K562 (cell line): ENCODE results near the gene KIRREL1. TPM values are rescaled to one million over a fixed set of nuclear protein-coding genes. Genes with fewer than 3 reads are reported as not detected.

Experiments used
- ATAC-seq: fragments of 200-7000 bp; cut with Tn5 transposase; 3 replicates; pipeline ENCODE4 v1.9.1; 2020; ENCODE audit warnings: moderate library complexity
- BruUV-seq: library from RNA; stranded (reverse); fragments of 400-500 nt; replicated peaks from 2 replicates; lab custom pipeline; 2021; lab: Mats Ljungman, UMichigan
- CTCF ChIA-PET: fragments of 300-600 bp; formaldehyde crosslinking; extraction: SDS; loops from one replicate; lab custom pipeline; 2021; ENCODE audit warnings: low intra/inter-chr PET ratio; lab: Yijun Ruan, JAX
- POLR2A ChIA-PET: fragments of 300-600, 350-650 bp; sonication (Branson Sonifier 250); formaldehyde crosslinking; extraction: SDS; loops from one replicate; lab custom pipeline; 2021; ENCODE audit warnings: antibody characterized with exemption, inconsistent platforms; lab: Yijun Ruan, JAX
- DNase-seq, 4 experiments: peaks; one replicate each; pipeline versions ENCODE4 v3.0.0 to v3.0.0-alpha.2; 2011 to 2018; ENCODE audit warnings: low spot score in 3 of 4, mixed read lengths in 3 of 4; ENCODE audit errors: extremely low read depth in 1 of 4
- FAIRE-seq: peaks from 2 replicates; lab custom pipeline; 2011; peaks lifted over from hg19 to GRCh38; lab: Jason Lieb, UNC
- H2AFZ ChIP-seq: 2 replicates; pipeline ENCODE4 v1.6.0; 2011; ENCODE audit warnings: low read depth, low read length, control low read depth, inconsistent platforms
- H3K27ac ChIP-seq: fragments of 200-600 bp; 3 replicates; pipeline ENCODE4 v1.8.0; 2011; ENCODE audit warnings: low read depth, mild to moderate bottlenecking, control low read depth, inconsistent platforms, low read length, moderate library complexity, mixed read lengths; ENCODE audit errors: extremely low read depth
- H3K27me3 ChIP-seq, 2 experiments: fragments of 300-600 bp in 1 of 2; 2 replicates in 1 of 2; 3 replicates in 1 of 2; pipeline versions ENCODE4 v1.6.0 to v1.8.0; 2011; ENCODE audit warnings: inconsistent platforms in 2 of 2, low read length in 2 of 2, mild to moderate bottlenecking in 1 of 2, mixed read lengths in 1 of 2, moderate library complexity in 1 of 2; ENCODE audit not compliant: control insufficient read depth in 2 of 2, insufficient read depth in 2 of 2
- H3K36me3 ChIP-seq: fragments of 300-600 bp; 3 replicates; pipeline ENCODE4 v1.8.0; 2011; ENCODE audit warnings: mild to moderate bottlenecking, low read length, inconsistent platforms; ENCODE audit not compliant: control insufficient read depth, insufficient read depth
- H3K4me1 ChIP-seq, 2 experiments: fragments of 200-600 bp in 1 of 2; replicated peaks in 1 of 2; 2 replicates in 1 of 2; 3 replicates in 1 of 2; pipeline versions ENCODE4 v1.5.1 to v1.8.0; 2011; ENCODE audit warnings: inconsistent platforms in 2 of 2, low read length in 2 of 2, mild to moderate bottlenecking in 1 of 2, mixed read lengths in 1 of 2, moderate library complexity in 1 of 2; ENCODE audit not compliant: control insufficient read depth in 2 of 2, insufficient read depth in 2 of 2
- H3K4me2 ChIP-seq: 2 replicates; pipeline ENCODE4 v1.6.1; 2011; ENCODE audit warnings: low read length, control low read depth, inconsistent platforms, mixed read lengths; ENCODE audit not compliant: insufficient read depth
- H3K4me3 ChIP-seq: fragments of 200-600 bp; sonication (generic), shearing (Covaris generic); 2 replicates; pipeline ENCODE4 v1.5.1; 2016; ENCODE audit warnings: control low read depth, inconsistent platforms
- H3K79me2 ChIP-seq: fragments of 200-600 bp; 3 replicates; pipeline ENCODE4 v1.8.0; 2011; ENCODE audit warnings: low read length, inconsistent platforms; ENCODE audit not compliant: control insufficient read depth, insufficient read depth
- H3K9ac ChIP-seq, 2 experiments: 2 replicates each; pipeline versions ENCODE4 v1.6.0 to v1.6.1; 2011; ENCODE audit warnings: low read depth in 2 of 2, low read length in 2 of 2, control low read depth in 1 of 2, inconsistent platforms in 1 of 2, mild to moderate bottlenecking in 1 of 2, mixed read lengths in 1 of 2; ENCODE audit not compliant: insufficient read depth in 1 of 2
- H3K9me1 ChIP-seq: one replicate; pipeline ENCODE4 v1.6.0; 2011; ENCODE audit warnings: inconsistent platforms, mild to moderate bottlenecking, low read length, moderate library complexity; ENCODE audit not compliant: control insufficient read depth, insufficient read depth
- H3K9me3 ChIP-seq: replicated peaks from 2 replicates; pipeline ENCODE4 v1.5.1; 2011; ENCODE audit warnings: low read depth, low read length, inconsistent platforms; ENCODE audit not compliant: control insufficient read depth, insufficient read depth
- H4K20me1 ChIP-seq: replicated peaks from 2 replicates; pipeline ENCODE4 v1.6.1; 2011; ENCODE audit warnings: low read length, inconsistent platforms, mixed read lengths; ENCODE audit not compliant: control insufficient read depth, insufficient read depth
- BRD4 ChIP-seq: fragments of 200-600 bp; sonication (generic); IDR thresholded peaks from 2 replicates; pipeline ENCODE4 v1.6.1; 2017; ENCODE audit warnings: inconsistent platforms
- CREBBP ChIP-seq: IDR thresholded peaks from one replicate; pipeline ENCODE4 v1.6.1; 2012; ENCODE audit warnings: low read depth, mild to moderate bottlenecking, control low read depth, inconsistent platforms, low read length
- CTBP1 ChIP-seq: fragments of 450-650 bp; IDR thresholded peaks from 2 replicates; pipeline ENCODE4 v1.6.1; 2016; ENCODE audit warnings: borderline replicate concordance
- DEAF1 ChIP-seq: fragments of 450-650 bp; formaldehyde crosslinking; IDR thresholded peaks from 2 replicates; pipeline ENCODE4 v1.4.0; 2020; ENCODE audit warnings: mild to moderate bottlenecking, moderate library complexity
- ETS2 ChIP-seq: IDR thresholded peaks from 2 replicates; pipeline ENCODE4 v1.6.1; 2016; ENCODE audit warnings: borderline replicate concordance, missing genetic modification characterization, mild to moderate bottlenecking, moderate library complexity, missing compliant biosample characterization; ENCODE audit not compliant: poor library complexity, severe bottlenecking
- FOS ChIP-seq: IDR thresholded peaks from 3 replicates; pipeline ENCODE4 v1.6.1; 2011; ENCODE audit not compliant: insufficient read length; ENCODE audit errors: extremely low read depth
- MBD2 ChIP-seq: sonication (generic); IDR thresholded peaks from 2 replicates; pipeline ENCODE4 v1.6.1; 2016; ENCODE audit warnings: low read depth, borderline replicate concordance
- POLR2A ChIP-seq: fragments of 450-650 bp; conservative IDR thresholded peaks from 2 replicates; pipeline ENCODE4 v1.6.1; 2016
- SMAD3 ChIP-seq: fragments of 450-650 bp; formaldehyde crosslinking; conservative IDR thresholded peaks from 2 replicates; pipeline ENCODE4 v1.4.0; 2020; ENCODE audit warnings: mild to moderate bottlenecking
- SMARCE1 ChIP-seq: fragments of 450-650 bp; IDR thresholded peaks from 2 replicates; pipeline ENCODE4 v1.7.1; 2016; ENCODE audit warnings: mild to moderate bottlenecking
- TAF1 ChIP-seq: IDR thresholded peaks from 2 replicates; pipeline ENCODE4 v1.6.1; 2011; ENCODE audit warnings: mild to moderate bottlenecking, low read length, moderate library complexity; ENCODE audit not compliant: insufficient read depth, control insufficient read depth, severe bottlenecking; ENCODE audit errors: extremely low read depth
- ZC3H4 ChIP-seq: sonication (generic); formaldehyde crosslinking; IDR thresholded peaks from 2 replicates; pipeline ENCODE4 v1.9.0; 2021; ENCODE audit warnings: missing genetic modification reagents, borderline replicate concordance
- ZFP1 ChIP-seq: fragments of 450-650 bp; formaldehyde crosslinking; IDR thresholded peaks from 2 replicates; pipeline ENCODE4 v1.4.0; 2020; ENCODE audit warnings: mild to moderate bottlenecking, mixed read lengths
- ZNF133 ChIP-seq: fragments of 250-450 bp; sonication (Bioruptor Pico); IDR thresholded peaks from 2 replicates; pipeline ENCODE4 v1.4.0; 2020; ENCODE audit warnings: mild to moderate bottlenecking
- ZNF311 ChIP-seq: fragments of 250-450 bp; sonication (Bioruptor Pico); IDR thresholded peaks from 2 replicates; pipeline ENCODE4 v1.4.0; 2020; ENCODE audit warnings: mild to moderate bottlenecking, moderate library complexity
- ZNF780A ChIP-seq: fragments of 250-450 bp; sonication (Bioruptor Pico); IDR thresholded peaks from 2 replicates; pipeline ENCODE4 v1.5.0; 2021; ENCODE audit warnings: mild to moderate bottlenecking
- WGBS: fragments of 100-300 bp; shearing (Covaris generic); methylation state at CpG from one replicate; pipeline ENCODE4 v1.1.6; 2016; ENCODE audit warnings: low coverage, mixed read lengths; ENCODE audit not compliant: insufficient coverage; ENCODE audit errors: missing lambda C conversion rate; 5-methylcytosine and 5-hydroxymethylcytosine counted together
- in situ Hi-C: fragments of 300-500 bp; cut with MboI; formaldehyde crosslinking; loops from 4 replicates; pipeline ENCODE4 v1.15.0; 2018; ENCODE audit warnings: inconsistent platforms, mixed read lengths
- intact Hi-C: fragments of 100-400 bp; cut with micrococcal nuclease; formaldehyde crosslinking; loops from 2 replicates; pipeline ENCODE4 v1.14.2; 2022
- polyA plus RNA-seq, 8 experiments: library from polyadenylated mRNA; depleted of rRNA in 4 of 8; stranded (reverse) in 5 of 8; unstranded in 3 of 8; fragments of >200 nt; fragmentation: Nextera tagmentation in 2 of 8; fragmentation: Illumina TruSeq in 1 of 8; extraction: Ambion mirVana in 2 of 8; extraction: Trizol in 1 of 8; gene quantifications; 2 replicates each; pipeline versions ENCODE4 v1.2.1 to v1.2.3, GENCODE V29; 2011 to 2014; ENCODE audit warnings: inconsistent platforms in 1 of 8, missing spikeins in 1 of 8
- total RNA-seq, 7 experiments: library from RNA; depleted of rRNA in 6 of 7; stranded (reverse); fragments of >200 nt in 6 of 7; fragmentation: Illumina TruSeq in 2 of 7; extraction: Trizol in 2 of 7; gene quantifications; 2 replicates each; pipeline versions ENCODE4 v1.2.1 to v1.2.3, GENCODE V29; 2011 to 2021; ENCODE audit warnings: low replicate concordance in 1 of 7
- TF ChIP-seq, protein P1 (sequence below): fragments of 450-650 bp; IDR thresholded peaks from 2 replicates; pipeline ENCODE4 v1.6.1; 2017; ENCODE audit warnings: antibody characterized with exemption, mild to moderate bottlenecking

The KIRREL1 gene
- total and polyA plus RNA-seq, 9 of the 15 experiments (the other 6 are each of a cell fraction or from before 2014, with no cell fraction given): under 0.01 to 0.22 (median 0.03) TPM; not detected in 3

GRCh38 chr1:158146165-158146564 is 152.7 kb downstream of the KIRREL1 start:
- Histone ChIP-seq H3K4me2 (peak overlapping the region; percentile 60), H2AFZ (peak overlapping the region; percentile 35), H3K9me1 (peaks cover 3% of the 10 kb centered on the region), H3K79me2 (no peaks in the 10 kb centered on the region), H3K27me3 (no peaks in the 10 kb centered on the region), H3K4me3 (no peak overlapping the region), H3K9me3 (no peaks in the 10 kb centered on the region), H3K4me1 (peaks cover 11 to 17% of the 10 kb centered on the region in 2 experiments; a peak in 4 of 5 replicates), H3K36me3 (no peaks in the 10 kb centered on the region), H3K27ac (peak overlapping the region; percentile 51; the same call in 1 of the 3 replicates), H3K9ac (no peak overlapping the region; a peak in 1 of 4 replicates), H4K20me1 (no peaks in the 10 kb centered on the region)
- no TSS peak for BruUV-seq
- FAIRE-seq (peak; percentile 77), DNase-seq (peak in 2 of 4 experiments; percentile 28 to 44), ATAC-seq (peak; percentile 29; the same call in 1 of the 3 replicates)
- ChIA-PET CTCF (no interaction called here), POLR2A (no interaction called here)
- in situ Hi-C loops (no loop called here), intact Hi-C loops (no loop called here)
- 1% methylated on average over 6 of the region's 6 CpGs for WGBS
- TF ChIP-seq ZC3H4 (no peak), ZFP1 (no peak), SMARCE1 (peak; percentile 42; the same call in 1 of the 2 replicates), ZNF780A (CRISPR knock-in tag) (no peak), CREBBP (no peak), ZNF133 (CRISPR knock-in tag) (no peak), FOS (peak; percentile 17), DEAF1 (CRISPR knock-in tag) (no peak), TAF1 (no peak), ZNF311 (CRISPR knock-in tag) (no peak), CTBP1 (0 out of 2 replicates have a peak, but pooled peaks have one; percentile 15), SMAD3 (no peak), ETS2 (no peak), BRD4 (no peak), POLR2A (no peak), MBD2 (no peak)
- TF ChIP-seq, protein P1, sequence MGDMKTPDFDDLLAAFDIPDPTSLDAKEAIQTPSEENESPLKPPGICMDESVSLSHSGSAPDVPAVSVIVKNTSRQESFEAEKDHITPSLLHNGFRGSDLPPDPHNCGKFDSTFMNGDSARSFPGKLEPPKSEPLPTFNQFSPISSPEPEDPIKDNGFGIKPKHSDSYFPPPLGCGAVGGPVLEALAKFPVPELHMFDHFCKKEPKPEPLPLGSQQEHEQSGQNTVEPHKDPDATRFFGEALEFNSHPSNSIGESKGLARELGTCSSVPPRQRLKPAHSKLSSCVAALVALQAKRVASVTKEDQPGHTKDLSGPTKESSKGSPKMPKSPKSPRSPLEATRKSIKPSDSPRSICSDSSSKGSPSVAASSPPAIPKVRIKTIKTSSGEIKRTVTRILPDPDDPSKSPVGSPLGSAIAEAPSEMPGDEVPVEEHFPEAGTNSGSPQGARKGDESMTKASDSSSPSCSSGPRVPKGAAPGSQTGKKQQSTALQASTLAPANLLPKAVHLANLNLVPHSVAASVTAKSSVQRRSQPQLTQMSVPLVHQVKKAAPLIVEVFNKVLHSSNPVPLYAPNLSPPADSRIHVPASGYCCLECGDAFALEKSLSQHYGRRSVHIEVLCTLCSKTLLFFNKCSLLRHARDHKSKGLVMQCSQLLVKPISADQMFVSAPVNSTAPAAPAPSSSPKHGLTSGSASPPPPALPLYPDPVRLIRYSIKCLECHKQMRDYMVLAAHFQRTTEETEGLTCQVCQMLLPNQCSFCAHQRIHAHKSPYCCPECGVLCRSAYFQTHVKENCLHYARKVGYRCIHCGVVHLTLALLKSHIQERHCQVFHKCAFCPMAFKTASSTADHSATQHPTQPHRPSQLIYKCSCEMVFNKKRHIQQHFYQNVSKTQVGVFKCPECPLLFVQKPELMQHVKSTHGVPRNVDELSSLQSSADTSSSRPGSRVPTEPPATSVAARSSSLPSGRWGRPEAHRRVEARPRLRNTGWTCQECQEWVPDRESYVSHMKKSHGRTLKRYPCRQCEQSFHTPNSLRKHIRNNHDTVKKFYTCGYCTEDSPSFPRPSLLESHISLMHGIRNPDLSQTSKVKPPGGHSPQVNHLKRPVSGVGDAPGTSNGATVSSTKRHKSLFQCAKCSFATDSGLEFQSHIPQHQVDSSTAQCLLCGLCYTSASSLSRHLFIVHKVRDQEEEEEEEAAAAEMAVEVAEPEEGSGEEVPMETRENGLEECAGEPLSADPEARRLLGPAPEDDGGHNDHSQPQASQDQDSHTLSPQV: 0 out of 2 replicates have a peak, but pooled peaks have one; percentile 31
